HUES48 (cell line): ENCODE measurements around the gene BORCS5.

Source experiments
- H3K27ac ChIP-seq: one replicate; pipeline ENCODE4 v1.7.0; 2013; ENCODE audit warnings: low read depth, low read length, inconsistent platforms
- H3K27me3 ChIP-seq: 2 replicates; pipeline ENCODE4 v1.6.1; 2013; ENCODE audit warnings: mild to moderate bottlenecking, low read length; ENCODE audit not compliant: control insufficient read depth, insufficient read depth
- H3K36me3 ChIP-seq: 2 replicates; pipeline ENCODE4 v1.6.1; 2013; ENCODE audit warnings: low read length; ENCODE audit not compliant: control insufficient read depth, insufficient read depth
- H3K4me1 ChIP-seq: 2 replicates; pipeline ENCODE4 v1.6.1; 2013; ENCODE audit warnings: mild to moderate bottlenecking, low read length; ENCODE audit not compliant: control insufficient read depth, insufficient read depth
- H3K4me3 ChIP-seq: 2 replicates; pipeline ENCODE4 v1.5.1; 2013; ENCODE audit warnings: mild to moderate bottlenecking, low read depth, low read length
- H3K9ac ChIP-seq: 2 replicates; pipeline ENCODE4 v1.6.1; 2013; ENCODE audit warnings: mild to moderate bottlenecking, low read depth, low read length, moderate library complexity
- H3K9me3 ChIP-seq: 2 replicates; pipeline ENCODE4 v1.6.1; 2013; ENCODE audit warnings: low read length; ENCODE audit not compliant: control insufficient read depth, insufficient read depth

BORCS5 gene

DNA sequence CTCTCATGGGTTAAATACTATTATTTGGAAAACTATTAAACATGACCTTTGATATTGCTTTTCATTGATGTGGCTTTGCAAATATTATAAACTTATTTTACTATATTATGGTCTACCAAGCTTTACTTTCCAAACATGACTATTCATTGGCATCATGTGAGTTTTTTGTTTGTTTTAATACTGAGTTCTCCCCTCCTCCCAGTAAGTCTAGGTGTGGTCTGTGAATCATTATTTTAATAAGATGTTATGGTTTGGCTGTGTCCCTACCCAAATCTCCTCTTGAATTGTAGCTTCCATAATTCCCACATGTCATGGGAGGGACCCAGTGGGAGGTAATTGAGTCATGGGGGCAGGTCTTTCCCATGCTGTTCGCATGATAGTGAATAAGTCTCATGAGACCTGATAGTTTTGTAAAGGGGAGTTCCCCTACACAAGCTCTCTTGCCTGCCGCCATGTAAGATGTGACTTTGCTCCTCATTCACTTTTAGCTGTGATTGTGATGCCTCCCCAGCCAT, 80.0 kb downstream of the BORCS5 start:
- Histone ChIP-seq H3K4me1 (no peaks in the 10 kb centered on the region), H3K27ac (no peak overlapping the region)

DNA sequence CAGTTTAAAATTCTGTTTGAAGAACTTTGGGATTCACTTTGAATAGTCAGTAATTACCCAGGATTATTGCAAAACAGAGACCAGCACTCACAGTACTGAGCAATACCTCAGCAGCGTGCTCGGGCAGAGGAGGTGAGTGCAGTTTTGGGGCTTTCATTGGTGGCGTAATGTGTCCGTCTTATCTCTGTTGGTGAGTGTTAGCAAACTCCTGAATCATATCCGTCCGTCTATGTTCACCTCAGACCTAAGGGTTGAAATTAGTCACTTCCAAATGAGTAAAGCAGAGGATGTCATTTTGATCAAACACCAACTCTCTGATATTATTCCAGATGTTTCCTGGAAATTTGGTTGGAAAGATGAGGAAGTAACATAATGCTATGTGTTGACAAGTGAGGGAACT, 82.8 kb downstream of the BORCS5 start:
- Histone ChIP-seq H3K27me3 (no peaks in the 10 kb centered on the region), H3K9me3 (no peaks in the 10 kb centered on the region), H3K4me3 (no peak overlapping the region), H3K9ac (no peak overlapping the region), H3K27ac (no peak overlapping the region), H3K36me3 (peaks cover 6% of the 10 kb centered on the region; the same call in 1 of the 2 replicates), H3K4me1 (no peaks in the 10 kb centered on the region)

More for the DNA sequence above, 80.0 kb downstream of the BORCS5 start:
- H3K36me3 ChIP-seq = peaks cover 6% of the 10 kb centered on the region; the same call in 1 of the 2 replicates
- H3K9me3 ChIP-seq = no peaks in the 10 kb centered on the region
- H3K4me3 ChIP-seq = no peak overlapping the region
- H3K27me3 ChIP-seq = no peaks in the 10 kb centered on the region
- H3K9ac ChIP-seq = no peak overlapping the region

DNA sequence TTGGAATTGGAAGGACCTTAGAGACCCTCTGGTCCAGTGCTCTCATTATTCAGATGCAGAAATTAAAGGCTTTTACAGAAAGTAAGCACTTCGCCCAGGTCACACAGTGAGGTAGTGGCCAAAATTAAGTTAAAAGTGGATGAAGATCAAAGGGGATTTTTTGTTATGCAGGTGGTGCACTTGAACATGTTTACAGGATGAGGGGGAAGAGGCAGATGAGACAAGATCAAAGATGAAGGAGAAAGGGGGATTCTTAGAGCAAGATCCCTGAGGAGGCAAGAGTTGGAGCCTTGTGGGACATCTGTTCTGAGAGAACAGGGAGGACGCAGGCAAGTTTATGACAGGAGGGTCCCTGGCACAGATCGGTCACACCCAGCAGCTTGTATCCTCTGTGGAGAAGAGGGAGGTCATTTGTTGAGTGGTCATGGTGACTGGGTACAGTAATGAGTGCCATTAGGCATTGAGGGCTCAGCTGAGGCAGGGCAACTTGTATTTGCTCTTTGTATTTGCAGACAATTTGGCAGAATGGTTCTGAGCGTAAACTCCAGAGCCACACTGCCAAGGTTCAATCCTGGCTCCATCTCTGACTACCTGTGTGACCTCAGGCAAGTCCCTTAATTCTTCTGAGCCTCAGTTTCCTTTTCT, 84.0 kb downstream of the BORCS5 start:
- H3K9ac ChIP-seq = no peak overlapping the region
- H3K36me3 ChIP-seq = peaks cover 6% of the 10 kb centered on the region; the same call in 1 of the 2 replicates
- H3K4me1 ChIP-seq = no peaks in the 10 kb centered on the region
- H3K9me3 ChIP-seq = no peaks in the 10 kb centered on the region
- H3K27ac ChIP-seq = no peak overlapping the region
- no peak overlapping the region for H3K4me3 ChIP-seq
- no peaks in the 10 kb centered on the region for H3K27me3 ChIP-seq

DNA sequence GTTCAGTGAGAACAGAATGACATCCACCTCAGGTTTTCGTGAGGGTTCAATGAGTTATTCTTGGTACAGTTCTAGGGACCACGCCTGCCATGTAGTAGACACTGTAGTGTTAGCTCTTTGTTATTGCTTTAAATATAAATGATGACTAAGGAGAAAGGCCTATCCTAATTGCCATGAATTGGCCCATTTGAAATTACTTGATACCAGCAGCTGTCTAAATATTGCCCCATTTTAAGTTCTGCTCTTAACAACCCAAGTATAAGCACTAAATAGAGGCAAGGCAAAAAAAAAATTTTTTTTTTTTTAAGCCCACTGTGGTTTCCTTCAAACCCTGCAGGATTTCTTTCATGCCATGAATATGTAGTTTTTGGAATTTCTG, 84.5 kb downstream of the BORCS5 start:
- no peaks in the 10 kb centered on the region for H3K27me3 ChIP-seq
- no peak overlapping the region for H3K27ac ChIP-seq
- H3K4me1 ChIP-seq = peaks cover 2% of the 10 kb centered on the region
- no peak overlapping the region for H3K4me3 ChIP-seq
- H3K9me3 ChIP-seq = no peaks in the 10 kb centered on the region
- no peak overlapping the region for H3K9ac ChIP-seq
- H3K36me3 ChIP-seq = peaks cover 1% of the 10 kb centered on the region; the same call in 1 of the 2 replicates

DNA sequence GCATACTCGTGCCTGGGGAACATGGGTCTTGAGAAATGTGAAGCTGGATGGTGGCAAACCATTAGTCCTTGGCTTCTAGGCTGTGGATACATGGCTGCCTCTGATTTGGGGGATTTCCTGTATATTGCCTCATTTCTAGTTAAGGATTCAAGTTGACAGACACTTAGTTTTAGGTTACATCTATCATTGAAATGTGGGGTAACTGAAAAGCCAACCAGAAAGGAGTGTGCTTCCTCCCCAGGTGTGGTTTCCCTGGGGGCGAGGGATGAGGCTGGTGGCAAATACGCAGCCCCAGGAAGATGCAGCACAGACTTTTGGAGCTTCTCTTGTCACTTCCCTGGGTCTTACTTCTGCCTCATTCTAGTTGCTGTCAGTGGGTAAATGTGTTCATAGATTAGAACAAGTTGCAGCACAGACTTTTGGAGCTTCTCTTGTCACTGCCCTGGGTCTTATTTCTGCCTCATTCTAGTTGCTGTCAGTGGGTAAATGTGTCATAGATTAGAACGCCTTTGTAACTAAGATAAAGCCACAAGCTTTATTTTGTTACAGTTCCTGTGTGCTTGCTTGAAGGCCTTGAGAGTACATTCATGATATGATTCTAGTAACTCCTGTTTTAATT, 85.1 kb downstream of the BORCS5 start:
- Histone ChIP-seq H3K9me3 (no peaks in the 10 kb centered on the region), H3K36me3 (no peaks in the 10 kb centered on the region), H3K27me3 (no peaks in the 10 kb centered on the region), H3K9ac (no peak overlapping the region), H3K4me3 (no peak overlapping the region), H3K27ac (no peak overlapping the region), H3K4me1 (peaks cover 8% of the 10 kb centered on the region)

DNA sequence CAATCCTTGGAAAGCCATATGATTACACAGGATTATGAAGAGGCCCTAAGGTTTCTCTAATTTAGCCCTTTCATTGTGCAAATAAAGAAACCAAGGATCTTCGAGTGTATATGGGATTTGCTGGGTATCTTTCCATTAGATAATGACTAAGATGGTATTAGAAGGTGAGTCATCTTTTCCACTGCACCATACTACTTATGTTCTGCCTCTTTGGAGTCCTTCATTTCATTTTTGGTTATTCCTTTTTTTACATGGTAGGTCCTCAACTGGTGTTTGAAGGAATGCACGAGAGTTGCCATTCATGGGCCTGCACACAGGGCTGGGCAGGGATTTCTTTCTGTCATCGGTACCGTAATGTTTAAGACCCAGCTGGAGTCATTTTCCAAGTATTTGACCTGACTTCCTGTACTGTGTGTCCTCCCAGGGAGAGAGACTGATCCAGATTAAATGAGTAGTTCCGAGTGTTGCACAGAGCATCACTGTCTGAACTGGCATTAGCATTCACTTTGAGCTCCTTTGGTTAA, 85.7 kb downstream of the BORCS5 start:
- Histone ChIP-seq H3K27me3 (no peaks in the 10 kb centered on the region), H3K9me3 (no peaks in the 10 kb centered on the region), H3K9ac (no peak overlapping the region), H3K27ac (no peak overlapping the region), H3K4me3 (no peak overlapping the region), H3K4me1 (peaks cover 9% of the 10 kb centered on the region), H3K36me3 (no peaks in the 10 kb centered on the region)

DNA sequence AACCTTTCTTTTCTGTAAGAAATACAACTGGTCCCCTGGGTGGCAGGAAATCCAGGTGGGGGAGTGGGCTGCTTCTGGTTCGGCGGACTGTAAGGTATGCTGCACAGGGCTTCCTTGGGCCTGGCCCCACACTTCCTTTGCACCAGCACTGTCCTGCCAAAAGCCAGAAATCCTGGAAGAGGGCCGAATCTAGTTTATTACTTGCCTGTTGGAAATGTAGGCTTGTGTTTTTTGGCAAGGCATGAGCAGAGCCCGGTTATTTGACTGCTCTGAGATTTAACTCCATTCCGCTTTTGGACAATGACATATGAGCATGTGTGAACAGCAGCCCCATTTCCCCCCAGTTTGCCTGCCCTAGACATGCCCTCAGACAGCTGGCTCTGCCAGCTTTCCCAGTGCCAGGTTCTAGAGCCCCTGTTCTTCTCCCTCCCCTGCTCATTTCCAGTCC, 86.6 kb downstream of the BORCS5 start:
- Histone ChIP-seq H3K4me3 (no peak overlapping the region), H3K27ac (no peak overlapping the region), H3K27me3 (no peaks in the 10 kb centered on the region), H3K9ac (no peak overlapping the region), H3K4me1 (peaks cover 9% of the 10 kb centered on the region), H3K36me3 (no peaks in the 10 kb centered on the region), H3K9me3 (no peaks in the 10 kb centered on the region)

DNA sequence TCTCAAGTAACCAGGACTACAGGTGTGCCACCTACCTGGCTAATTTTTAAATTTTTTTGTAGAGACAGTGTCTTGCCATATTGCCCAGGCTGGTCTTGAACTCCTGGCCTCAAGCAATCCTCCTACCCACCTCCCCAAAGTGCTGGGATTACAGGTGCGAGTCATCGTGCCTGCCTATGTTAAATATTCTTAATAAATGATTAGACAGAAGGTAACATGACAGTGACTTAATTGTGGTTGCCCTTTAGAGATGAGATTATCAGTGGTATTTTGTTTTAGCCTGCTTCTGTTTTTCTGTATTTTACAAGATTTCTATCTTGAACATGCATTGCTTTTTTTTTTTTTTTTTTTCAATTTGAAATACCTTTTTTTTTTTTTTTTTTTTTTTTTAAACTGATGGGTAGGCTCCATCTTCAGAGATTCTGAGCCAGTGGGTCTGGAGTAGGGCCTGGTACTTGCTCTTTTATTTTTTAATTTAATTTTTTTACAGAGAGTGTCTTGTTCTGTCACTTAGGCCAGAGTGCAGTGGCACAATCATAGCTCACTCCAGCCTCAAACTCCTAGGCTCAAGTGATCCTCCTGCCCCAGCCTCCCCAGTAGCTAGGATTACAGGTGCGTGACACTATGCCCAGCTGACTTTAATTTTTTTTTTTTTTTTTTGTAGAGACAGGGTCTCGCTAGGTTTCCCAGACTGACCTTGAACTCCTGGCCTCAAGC, 88.4 kb downstream of the BORCS5 start:
- H3K36me3 ChIP-seq = no peaks in the 10 kb centered on the region
- H3K27me3 ChIP-seq = no peaks in the 10 kb centered on the region
- no peak overlapping the region for H3K27ac ChIP-seq
- H3K4me3 ChIP-seq = no peak overlapping the region
- H3K4me1 ChIP-seq = peaks cover 13% of the 10 kb centered on the region
- H3K9me3 ChIP-seq = no peaks in the 10 kb centered on the region
- no peak overlapping the region for H3K9ac ChIP-seq

DNA sequence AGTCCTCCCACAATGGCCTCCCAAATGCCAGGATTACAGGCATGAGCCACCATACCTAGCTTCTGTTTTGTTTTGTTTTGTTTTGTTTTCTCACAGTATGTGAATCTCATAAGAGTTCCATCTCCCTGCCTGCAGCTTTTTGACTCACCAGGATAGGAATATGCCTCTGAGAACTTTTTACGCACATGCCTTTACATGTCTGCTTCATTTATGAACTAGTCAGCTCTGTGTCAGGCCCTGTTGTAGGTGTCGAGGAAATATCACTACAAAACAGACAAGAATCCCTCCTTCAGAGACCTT, 89.0 kb downstream of the BORCS5 start:
- Histone ChIP-seq H3K4me1 (peaks cover 13% of the 10 kb centered on the region), H3K9ac (no peak overlapping the region), H3K27ac (no peak overlapping the region), H3K27me3 (no peaks in the 10 kb centered on the region), H3K36me3 (no peaks in the 10 kb centered on the region), H3K9me3 (no peaks in the 10 kb centered on the region), H3K4me3 (no peak overlapping the region)

DNA sequence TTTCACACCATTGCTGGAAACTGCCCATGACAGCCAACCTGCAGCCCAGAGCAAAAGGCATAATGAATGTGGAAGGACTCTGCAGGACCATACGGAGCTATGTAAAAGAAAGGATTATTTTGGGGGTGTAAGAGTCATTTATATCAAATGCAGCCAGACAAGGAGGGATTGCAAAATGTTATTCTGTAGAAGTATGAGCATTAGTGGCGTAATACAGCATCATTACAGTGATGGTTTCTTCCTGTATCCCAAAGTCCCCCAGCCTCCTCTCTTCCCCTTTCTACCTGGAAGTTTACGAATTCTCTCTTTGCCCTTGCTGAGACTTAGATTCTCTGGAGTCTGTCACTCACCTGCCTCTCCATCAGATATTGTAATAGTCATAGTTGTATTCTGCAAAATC, 89.9 kb downstream of the BORCS5 start:
- Histone ChIP-seq H3K27ac (no peak overlapping the region), H3K4me1 (peaks cover 13% of the 10 kb centered on the region), H3K27me3 (no peaks in the 10 kb centered on the region), H3K9me3 (no peaks in the 10 kb centered on the region), H3K36me3 (no peaks in the 10 kb centered on the region), H3K4me3 (no peak overlapping the region), H3K9ac (no peak overlapping the region)

DNA sequence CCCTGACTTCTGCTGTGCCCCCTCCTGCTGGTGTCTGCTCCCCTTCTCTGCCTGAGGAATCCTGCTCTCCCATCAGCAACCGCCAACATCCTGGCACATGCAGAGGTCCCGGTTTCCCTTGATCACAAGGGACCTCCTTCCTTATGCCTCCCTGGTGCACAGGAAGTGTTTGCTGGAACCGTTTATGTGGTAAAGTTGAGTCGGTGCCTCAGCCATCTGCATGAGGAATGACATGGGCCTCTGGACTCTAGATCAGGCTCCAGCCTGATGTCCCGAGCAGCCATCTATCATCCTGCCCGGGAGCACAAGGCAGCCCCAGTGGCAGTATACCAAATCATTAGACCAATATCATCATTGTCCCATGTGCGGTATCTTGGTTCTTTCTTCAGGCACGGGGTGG, 90.4 kb downstream of the BORCS5 start:
- Histone ChIP-seq H3K4me1 (peaks cover 13% of the 10 kb centered on the region), H3K9ac (no peak overlapping the region), H3K36me3 (no peaks in the 10 kb centered on the region)

More for the DNA sequence above, 90.4 kb downstream of the BORCS5 start:
- Histone ChIP-seq H3K27me3 (no peaks in the 10 kb centered on the region), H3K27ac (no peak overlapping the region), H3K4me3 (no peak overlapping the region), H3K9me3 (no peaks in the 10 kb centered on the region)
